Keratinocyte (primary cell): ENCODE results near the gene EQTN. TPM values are rescaled to one million over a fixed set of nuclear protein-coding genes. Genes with fewer than 3 reads are reported as not detected.

ENCODE experiments used
- DNase-seq: peaks from one replicate; pipeline ENCODE4 v3.0.0-alpha.2; 2011; ENCODE audit warnings: low read depth, missing footprints, low spot score
- FAIRE-seq: peaks from 2 replicates; lab custom pipeline; 2011; peaks lifted over from hg19 to GRCh38; lab: Jason Lieb, UNC
- H2AFZ ChIP-seq: 2 replicates; pipeline ENCODE4 v1.6.0; 2012; ENCODE audit warnings: low read length, control low read depth, inconsistent platforms; ENCODE audit not compliant: control insufficient read depth
- H3K27ac ChIP-seq: 2 replicates; pipeline ENCODE4 v1.5.1; 2011; ENCODE audit warnings: low read length; ENCODE audit not compliant: control insufficient read depth, insufficient read depth
- H3K27me3 ChIP-seq: 3 replicates; pipeline ENCODE4 v1.6.0; 2011; ENCODE audit warnings: low read length; ENCODE audit not compliant: control insufficient read depth, insufficient read depth; ENCODE audit errors: extremely low read depth
- H3K36me3 ChIP-seq, 2 experiments: 2 replicates in 1 of 2; 3 replicates in 1 of 2; pipeline ENCODE4 v1.5.1; 2011; ENCODE audit warnings: low read length in 2 of 2, mild to moderate bottlenecking in 1 of 2; ENCODE audit not compliant: control insufficient read depth in 2 of 2, insufficient read depth in 2 of 2; ENCODE audit errors: extremely low read depth in 1 of 2
- H3K4me1 ChIP-seq: 3 replicates; pipeline ENCODE4 v1.5.1; 2011; ENCODE audit warnings: low read length; ENCODE audit not compliant: control insufficient read depth, insufficient read depth; ENCODE audit errors: extremely low read depth
- H3K4me2 ChIP-seq: 3 replicates; pipeline ENCODE4 v1.6.0; 2011; ENCODE audit warnings: low read depth, low read length; ENCODE audit not compliant: control insufficient read depth, insufficient read depth; ENCODE audit errors: extremely low read depth
- H3K4me3 ChIP-seq, 3 experiments: fragments of 200-600 bp in 1 of 3; sonication (generic) in 1 of 3; 2 replicates in 2 of 3; 3 replicates in 1 of 3; pipeline ENCODE4 v1.5.1; 2011 to 2016; ENCODE audit warnings: low read length in 3 of 3, mild to moderate bottlenecking in 3 of 3, control low read depth in 2 of 3, inconsistent platforms in 1 of 3, low read depth in 1 of 3, mixed read lengths in 1 of 3, mixed run types in 1 of 3, moderate library complexity in 1 of 3; ENCODE audit not compliant: control insufficient read depth in 2 of 3, insufficient read depth in 2 of 3; ENCODE audit errors: extremely low read depth in 1 of 3
- H3K79me2 ChIP-seq: 2 replicates; pipeline ENCODE4 v1.6.0; 2012; ENCODE audit warnings: low read length; ENCODE audit not compliant: control insufficient read depth, insufficient read depth
- H3K9ac ChIP-seq: 3 replicates; pipeline ENCODE4 v1.6.0; 2011; ENCODE audit warnings: low read length; ENCODE audit not compliant: control insufficient read depth, insufficient read depth; ENCODE audit errors: extremely low read depth
- H3K9me1 ChIP-seq: 3 replicates; pipeline ENCODE4 v1.6.0; 2011; ENCODE audit warnings: low read length; ENCODE audit not compliant: control insufficient read depth, insufficient read depth; ENCODE audit errors: extremely low read depth
- H3K9me3 ChIP-seq: 2 replicates; pipeline ENCODE4 v1.5.1; 2012; ENCODE audit warnings: low read depth, low read length; ENCODE audit not compliant: control insufficient read depth
- H4K20me1 ChIP-seq: 3 replicates; pipeline ENCODE4 v1.6.0; 2011; ENCODE audit warnings: low read length; ENCODE audit not compliant: control insufficient read depth, insufficient read depth; ENCODE audit errors: extremely low read depth
- EZH2 ChIP-seq: IDR thresholded peaks from one replicate; pipeline ENCODE4 v1.6.1; 2012; ENCODE audit warnings: inconsistent platforms, mild to moderate bottlenecking, low read length, moderate library complexity
- dilution Hi-C: fragments of 300-500 bp; cut with MboI; formaldehyde crosslinking; loops from one replicate; pipeline ENCODE4 v1.7.0; 2020; ENCODE audit warnings: low sequenced_read_pairs; ENCODE audit not compliant: extremely low pct_ligation_motif_present
- polyA plus RNA-seq, 5 experiments: library from polyadenylated mRNA; depleted of rRNA in 3 of 5; stranded (reverse) in 3 of 5; stranded (forward) in 1 of 5; unstranded in 1 of 5; fragments of >200 nt; gene quantifications; 1 replicate in 1 of 5; 2 replicates in 3 of 5; 3 replicates in 1 of 5; pipeline versions ENCODE4 v1.2.1 to v1.2.3, GENCODE V29; 2011 to 2012; ENCODE audit warnings: missing spikeins in 2 of 5, low read depth in 1 of 5, low replicate concordance in 1 of 5
- TF ChIP-seq, protein P1 (sequence below), 3 experiments: IDR thresholded peaks in 1 of 3; conservative IDR thresholded peaks in 1 of 3; optimal IDR thresholded peaks in 1 of 3; 2 replicates in 2 of 3; 3 replicates in 1 of 3; pipeline versions ENCODE3 to v1.5.1; 2011; ENCODE audit warnings: low read length in 3 of 3, mild to moderate bottlenecking in 3 of 3, moderate library complexity in 2 of 3, control low read depth in 1 of 3, inconsistent platforms in 1 of 3; ENCODE audit not compliant: insufficient read depth in 2 of 3; ENCODE audit errors: extremely low read depth in 1 of 3

The EQTN gene
- polyA plus RNA-seq, 1 donor (not counting 4 experiments of a cell fraction or from before 2014, with no cell fraction given) = 0.21 TPM

GRCh38 chr9:27276193-27277030 lies 20.5 kb downstream of the EQTN start:
- Histone ChIP-seq H3K27ac (no peak overlapping the region), H3K27me3 (no peaks in the 10 kb centered on the region), H3K4me3 (peak overlapping the region in 1 of 3 experiments; percentile 30), H3K79me2 (no peaks in the 10 kb centered on the region), H3K4me2 (peak overlapping the region; percentile 54), H2AFZ (peak overlapping the region; percentile 70), H3K4me1 (no peaks in the 10 kb centered on the region), H3K9me3 (no peaks in the 10 kb centered on the region), H3K9ac (no peak overlapping the region), H4K20me1 (no peaks in the 10 kb centered on the region), H3K36me3 (no peaks in the 10 kb centered on the region), H3K9me1 (no peaks in the 10 kb centered on the region)
- dilution Hi-C loops = no loop called here
- FAIRE-seq = peak; percentile 68
- DNase-seq = no peak
- TF ChIP-seq, protein P1, sequence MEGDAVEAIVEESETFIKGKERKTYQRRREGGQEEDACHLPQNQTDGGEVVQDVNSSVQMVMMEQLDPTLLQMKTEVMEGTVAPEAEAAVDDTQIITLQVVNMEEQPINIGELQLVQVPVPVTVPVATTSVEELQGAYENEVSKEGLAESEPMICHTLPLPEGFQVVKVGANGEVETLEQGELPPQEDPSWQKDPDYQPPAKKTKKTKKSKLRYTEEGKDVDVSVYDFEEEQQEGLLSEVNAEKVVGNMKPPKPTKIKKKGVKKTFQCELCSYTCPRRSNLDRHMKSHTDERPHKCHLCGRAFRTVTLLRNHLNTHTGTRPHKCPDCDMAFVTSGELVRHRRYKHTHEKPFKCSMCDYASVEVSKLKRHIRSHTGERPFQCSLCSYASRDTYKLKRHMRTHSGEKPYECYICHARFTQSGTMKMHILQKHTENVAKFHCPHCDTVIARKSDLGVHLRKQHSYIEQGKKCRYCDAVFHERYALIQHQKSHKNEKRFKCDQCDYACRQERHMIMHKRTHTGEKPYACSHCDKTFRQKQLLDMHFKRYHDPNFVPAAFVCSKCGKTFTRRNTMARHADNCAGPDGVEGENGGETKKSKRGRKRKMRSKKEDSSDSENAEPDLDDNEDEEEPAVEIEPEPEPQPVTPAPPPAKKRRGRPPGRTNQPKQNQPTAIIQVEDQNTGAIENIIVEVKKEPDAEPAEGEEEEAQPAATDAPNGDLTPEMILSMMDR (optimal IDR thresholded peaks at IDR 0.05 in 1 of 3, IDR thresholded peaks at IDR 0.05 in 1 of 3, conservative IDR thresholded peaks at IDR 0.05 in 1 of 3; ENCODE audit: extremely low read depth in 1 of 3, insufficient read depth in 2 of 3, low read length in 3 of 3) = peak; percentile 40 to 54 (median 48)
- TF ChIP-seq EZH2 = no peak

- Histone ChIP-seq H4K20me1 (no peaks in the 10 kb centered on the region), H2AFZ (no peak overlapping the region), H3K79me2 (no peaks in the 10 kb centered on the region), H3K27me3 (no peaks in the 10 kb centered on the region), H3K4me3 (no peak overlapping the region), H3K9me1 (no peaks in the 10 kb centered on the region), H3K9me3 (no peaks in the 10 kb centered on the region), H3K4me2 (no peak overlapping the region), H3K36me3 (no peaks in the 10 kb centered on the region), H3K27ac (no peak overlapping the region), H3K9ac (no peak overlapping the region), H3K4me1 (no peaks in the 10 kb centered on the region)
- DNase-seq (no peak), FAIRE-seq (no peak)
- no peak for TF ChIP-seq EZH2
- TF ChIP-seq, protein P1 (optimal IDR thresholded peaks at IDR 0.05 in 1 of 3, IDR thresholded peaks at IDR 0.05 in 1 of 3, conservative IDR thresholded peaks at IDR 0.05 in 1 of 3; ENCODE audit: extremely low read depth in 1 of 3, insufficient read depth in 2 of 3, low read length in 3 of 3) = no peak
- dilution Hi-C loops = no loop called here
These were observed 23.8 kb downstream of the EQTN start for GRCh38 chr9:27273186-27273585.
